ENCODE data around the gene KDM2B.

GRCh38 chr12:121516437-121517011 is 64.3 kb downstream of the KDM2B start:
- TF ChIP-seq, protein P1, sequence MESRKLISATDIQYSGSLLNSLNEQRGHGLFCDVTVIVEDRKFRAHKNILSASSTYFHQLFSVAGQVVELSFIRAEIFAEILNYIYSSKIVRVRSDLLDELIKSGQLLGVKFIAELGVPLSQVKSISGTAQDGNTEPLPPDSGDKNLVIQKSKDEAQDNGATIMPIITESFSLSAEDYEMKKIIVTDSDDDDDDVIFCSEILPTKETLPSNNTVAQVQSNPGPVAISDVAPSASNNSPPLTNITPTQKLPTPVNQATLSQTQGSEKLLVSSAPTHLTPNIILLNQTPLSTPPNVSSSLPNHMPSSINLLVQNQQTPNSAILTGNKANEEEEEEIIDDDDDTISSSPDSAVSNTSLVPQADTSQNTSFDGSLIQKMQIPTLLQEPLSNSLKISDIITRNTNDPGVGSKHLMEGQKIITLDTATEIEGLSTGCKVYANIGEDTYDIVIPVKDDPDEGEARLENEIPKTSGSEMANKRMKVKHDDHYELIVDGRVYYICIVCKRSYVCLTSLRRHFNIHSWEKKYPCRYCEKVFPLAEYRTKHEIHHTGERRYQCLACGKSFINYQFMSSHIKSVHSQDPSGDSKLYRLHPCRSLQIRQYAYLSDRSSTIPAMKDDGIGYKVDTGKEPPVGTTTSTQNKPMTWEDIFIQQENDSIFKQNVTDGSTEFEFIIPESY (IDR thresholded peaks at IDR 0.05; ENCODE audit: borderline replicate concordance, low read depth) = no peak
- no peak for TF ChIP-seq SMC3 (IDR thresholded peaks at IDR 0.05; ENCODE audit: low read depth, low read length)
- TF ChIP-seq, protein P2, sequence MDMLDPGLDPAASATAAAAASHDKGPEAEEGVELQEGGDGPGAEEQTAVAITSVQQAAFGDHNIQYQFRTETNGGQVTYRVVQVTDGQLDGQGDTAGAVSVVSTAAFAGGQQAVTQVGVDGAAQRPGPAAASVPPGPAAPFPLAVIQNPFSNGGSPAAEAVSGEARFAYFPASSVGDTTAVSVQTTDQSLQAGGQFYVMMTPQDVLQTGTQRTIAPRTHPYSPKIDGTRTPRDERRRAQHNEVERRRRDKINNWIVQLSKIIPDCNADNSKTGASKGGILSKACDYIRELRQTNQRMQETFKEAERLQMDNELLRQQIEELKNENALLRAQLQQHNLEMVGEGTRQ (IDR thresholded peaks at IDR 0.05; ENCODE audit: borderline replicate concordance, low read depth, low read length) = no peak
- no peak for TF ChIP-seq CTCF (IDR thresholded peaks at IDR 0.05)
- TF ChIP-seq TCF12 (IDR thresholded peaks at IDR 0.05) = no peak

Measured in SK-N-SH (cell line).